Activated naive CD4-positive, alpha-beta T cell treated with anti-CD3 and anti-CD28 coated beads for 36 hours (primary cell): ENCODE data around the gene PHKA1. TPM values are rescaled to one million over a fixed set of nuclear protein-coding genes. Genes with fewer than 3 reads are reported as not detected.
"Not testable (repeated sequence)": the region's sequence is repeated elsewhere in the genome, so short reads cannot be mapped to it uniquely, and the experiment has no call there.

Experiments used
- CTCF ChIA-PET: fragments of 350-600 bp; sonication (Branson Sonifier 250); formaldehyde crosslinking; loops from one replicate; lab custom pipeline; 2021; ENCODE audit warnings: antibody characterized with exemption; lab: Charles Lee
- DNase-seq: peaks from one replicate; pipeline ENCODE4 v3.0.0-alpha.2; 2020
- H3K27ac Mint-ChIP-seq: one replicate; pipeline ENCODE4 v1.8.0; 2021; ENCODE audit warnings: mild to moderate bottlenecking, mixed read lengths
- H3K27me3 Mint-ChIP-seq: one replicate; pipeline ENCODE4 v1.8.0; 2021; ENCODE audit warnings: low read depth, mixed read lengths
- H3K36me3 Mint-ChIP-seq: one replicate; pipeline ENCODE4 v1.8.0; 2021; ENCODE audit warnings: low read depth, mixed read lengths
- H3K4me1 Mint-ChIP-seq: one replicate; pipeline ENCODE4 v1.8.0; 2021; ENCODE audit warnings: low read depth, mixed read lengths
- H3K4me3 Mint-ChIP-seq: one replicate; pipeline ENCODE4 v1.8.0; 2021; ENCODE audit warnings: mild to moderate bottlenecking, moderate library complexity, mixed read lengths
- H3K9me3 Mint-ChIP-seq: one replicate; pipeline ENCODE4 v1.8.0; 2021; ENCODE audit warnings: mixed read lengths
- intact Hi-C: fragments of 100-400 bp; cut with micrococcal nuclease; formaldehyde crosslinking; loops from one replicate; pipeline ENCODE4 v1.15.1; 2023
- total RNA-seq, 2 experiments: library from RNA; stranded (reverse); gene quantifications; one replicate each; pipeline ENCODE4 v1.2.3, GENCODE V29; 2021

The PHKA1 gene
- total RNA-seq, 2 experiments from 2014 or later, result 5.8 to 6.5 TPM

- no peak overlapping the region for H3K4me3 Mint-ChIP-seq
- H3K27me3 Mint-ChIP-seq, result no peaks in the 10 kb centered on the region
- H3K9me3 Mint-ChIP-seq, result no peaks in the 10 kb centered on the region
- H3K36me3 Mint-ChIP-seq, result peaks cover 6% of the 10 kb centered on the region
- no peaks in the 10 kb centered on the region for H3K4me1 Mint-ChIP-seq
- no peak for DNase-seq
- CTCF ChIA-PET, result no interaction called here
- intact Hi-C loops, result no loop called here
- H3K27ac Mint-ChIP-seq, result no peak overlapping the region
Observed at GRCh38 chrX:72705814-72706213, 8.3 kb downstream of the PHKA1 start.

- CTCF ChIA-PET, result no interaction called here
- no peak overlapping the region for H3K4me3 Mint-ChIP-seq
- H3K4me1 Mint-ChIP-seq, result no peaks in the 10 kb centered on the region
- H3K9me3 Mint-ChIP-seq, result no peaks in the 10 kb centered on the region
- peaks cover 6% of the 10 kb centered on the region for H3K36me3 Mint-ChIP-seq
- no peaks in the 10 kb centered on the region for H3K27me3 Mint-ChIP-seq
- H3K27ac Mint-ChIP-seq, result no peak overlapping the region
- no peak for DNase-seq
- intact Hi-C loops, result no loop called here
Observed at GRCh38 chrX:72705111-72705510, 9.0 kb downstream of the PHKA1 start.

- no peak for DNase-seq
- Mint-ChIP-seq H3K9me3 (no peaks in the 10 kb centered on the region), H3K4me1 (no peaks in the 10 kb centered on the region), H3K27ac (no peak overlapping the region), H3K36me3 (no peaks in the 10 kb centered on the region), H3K27me3 (no peaks in the 10 kb centered on the region), H3K4me3 (no peak overlapping the region)
- CTCF ChIA-PET, result no interaction called here
- intact Hi-C loops, result no loop called here
Observed at GRCh38 chrX:72694170-72694569, 19.9 kb downstream of the PHKA1 start.

GRCh38 chrX:72693477-72693876, 20.6 kb downstream of the PHKA1 start:
- no peak for DNase-seq
- intact Hi-C loops, result no loop called here
- Mint-ChIP-seq H3K4me3 (no peak overlapping the region), H3K4me1 (no peaks in the 10 kb centered on the region), H3K36me3 (no peaks in the 10 kb centered on the region), H3K9me3 (no peaks in the 10 kb centered on the region), H3K27ac (no peak overlapping the region), H3K27me3 (no peaks in the 10 kb centered on the region)
- CTCF ChIA-PET, result no interaction called here

GRCh38 chrX:72687396-72687795, 26.7 kb downstream of the PHKA1 start:
- no peaks in the 10 kb centered on the region for H3K27me3 Mint-ChIP-seq
- H3K4me3 Mint-ChIP-seq, result no peak overlapping the region
- no peak for DNase-seq
- H3K27ac Mint-ChIP-seq, result no peak overlapping the region
- H3K4me1 Mint-ChIP-seq, result no peaks in the 10 kb centered on the region
- intact Hi-C loops, result no loop called here
- CTCF ChIA-PET, result no interaction called here
- H3K9me3 Mint-ChIP-seq, result no peaks in the 10 kb centered on the region
- H3K36me3 Mint-ChIP-seq, result peaks cover 3% of the 10 kb centered on the region

GRCh38 chrX:72685810-72686456, 28.2 kb downstream of the PHKA1 start:
- intact Hi-C loops, result no loop called here
- Mint-ChIP-seq H3K27me3 (no peaks in the 10 kb centered on the region), H3K4me3 (no peak overlapping the region), H3K9me3 (no peaks in the 10 kb centered on the region), H3K27ac (no peak overlapping the region), H3K4me1 (no peaks in the 10 kb centered on the region), H3K36me3 (peaks cover 3% of the 10 kb centered on the region)
- DNase-seq, result no peak
- CTCF ChIA-PET, result no interaction called here

- Mint-ChIP-seq H3K36me3 (peaks cover 3% of the 10 kb centered on the region), H3K27me3 (no peaks in the 10 kb centered on the region), H3K9me3 (no peaks in the 10 kb centered on the region), H3K4me3 (no peak overlapping the region), H3K27ac (no peak overlapping the region), H3K4me1 (no peaks in the 10 kb centered on the region)
- DNase-seq, result no peak
- intact Hi-C loops, result no loop called here
- CTCF ChIA-PET, result no interaction called here
Observed at GRCh38 chrX:72685018-72685417, 29.1 kb downstream of the PHKA1 start.

- Mint-ChIP-seq H3K9me3 (no peaks in the 10 kb centered on the region), H3K4me1 (no peaks in the 10 kb centered on the region), H3K4me3 (no peak overlapping the region), H3K27me3 (no peaks in the 10 kb centered on the region), H3K27ac (no peak overlapping the region), H3K36me3 (peaks cover 7% of the 10 kb centered on the region)
- no peak for DNase-seq
- CTCF ChIA-PET, result no interaction called here
- intact Hi-C loops, result no loop called here
Observed at GRCh38 chrX:72683631-72684030, 30.5 kb downstream of the PHKA1 start.

GRCh38 chrX:72676465-72676864, 37.6 kb downstream of the PHKA1 start:
- Mint-ChIP-seq H3K27me3 (no peaks in the 10 kb centered on the region), H3K36me3 (peaks cover 5% of the 10 kb centered on the region), H3K9me3 (no peaks in the 10 kb centered on the region), H3K27ac (no peak overlapping the region), H3K4me1 (no peaks in the 10 kb centered on the region), H3K4me3 (no peak overlapping the region)
- CTCF ChIA-PET, result no interaction called here
- DNase-seq, result no peak
- intact Hi-C loops, result no loop called here

- H3K4me1 Mint-ChIP-seq, H3K36me3 Mint-ChIP-seq, H3K9me3 Mint-ChIP-seq, H3K4me3 Mint-ChIP-seq, DNase-seq, H3K27me3 Mint-ChIP-seq, intact Hi-C loops, CTCF ChIA-PET, H3K27ac Mint-ChIP-seq: not testable (repeated sequence)
Observed at GRCh38 chrX:72673951-72674350, 40.2 kb downstream of the PHKA1 start.

GRCh38 chrX:72669508-72669907, 44.6 kb downstream of the PHKA1 start:
- intact Hi-C loops, H3K27ac Mint-ChIP-seq, H3K36me3 Mint-ChIP-seq, DNase-seq, H3K27me3 Mint-ChIP-seq, H3K9me3 Mint-ChIP-seq, H3K4me3 Mint-ChIP-seq, H3K4me1 Mint-ChIP-seq: not testable (repeated sequence)
- CTCF ChIA-PET, result interaction anchor here (0.6 kb wide), 1 partner anchor 42 kb away, joined by 3 read pairs; no protein-coding TSS in a partner anchor

- no peak overlapping the region for H3K27ac Mint-ChIP-seq
- peaks cover 3% of the 10 kb centered on the region for H3K9me3 Mint-ChIP-seq
- CTCF ChIA-PET, result no interaction called here
- peaks cover 1% of the 10 kb centered on the region for H3K36me3 Mint-ChIP-seq
- DNase-seq, result no peak
- H3K4me1 Mint-ChIP-seq, result peaks cover 3% of the 10 kb centered on the region
- no peak overlapping the region for H3K4me3 Mint-ChIP-seq
- no peaks in the 10 kb centered on the region for H3K27me3 Mint-ChIP-seq
- intact Hi-C loops, result no loop called here
Observed at GRCh38 chrX:72666451-72666850, 47.7 kb downstream of the PHKA1 start.

- CTCF ChIA-PET, result no interaction called here
- H3K36me3 Mint-ChIP-seq, result peaks cover 1% of the 10 kb centered on the region
- no peak for DNase-seq
- no peak overlapping the region for H3K4me3 Mint-ChIP-seq
- H3K4me1 Mint-ChIP-seq, result peaks cover 3% of the 10 kb centered on the region
- peaks cover 3% of the 10 kb centered on the region for H3K9me3 Mint-ChIP-seq
- no peaks in the 10 kb centered on the region for H3K27me3 Mint-ChIP-seq
- no peak overlapping the region for H3K27ac Mint-ChIP-seq
- intact Hi-C loops, result no loop called here
Observed at GRCh38 chrX:72663737-72664136, 50.4 kb downstream of the PHKA1 start.
